Mucosa of rectum (tissue), 2 donors: ENCODE measurements around the gene ESPN.
A peak's percentile ranks its signal among the peaks of the same experiment; 100 is the strongest.

Experiments
- H3K27ac ChIP-seq, 2 donors: one replicate each; pipeline ENCODE4 v1.7.0; 2013; ENCODE audit warnings: inconsistent platforms in 2 of 2, low read depth in 2 of 2, low read length in 2 of 2
- H3K27me3 ChIP-seq, 2 donors: one replicate each; pipeline ENCODE4 v1.7.0; 2013; ENCODE audit warnings: low read length in 2 of 2; ENCODE audit not compliant: control insufficient read depth in 2 of 2, insufficient read depth in 2 of 2
- H3K36me3 ChIP-seq, 2 donors: one replicate each; pipeline ENCODE4 v1.7.0; 2013; ENCODE audit warnings: low read length in 2 of 2; ENCODE audit not compliant: control insufficient read depth in 2 of 2, insufficient read depth in 2 of 2
- H3K4me1 ChIP-seq, 2 donors: one replicate each; pipeline ENCODE4 v1.7.0; 2013; ENCODE audit warnings: low read length in 2 of 2, mild to moderate bottlenecking in 1 of 2; ENCODE audit not compliant: control insufficient read depth in 2 of 2, insufficient read depth in 2 of 2
- H3K4me3 ChIP-seq, 2 donors: one replicate each; pipeline ENCODE4 v1.7.0; 2013; ENCODE audit warnings: low read length in 2 of 2
- H3K9ac ChIP-seq, 2 donors: one replicate each; pipeline ENCODE4 v1.7.0; 2013; ENCODE audit warnings: low read length in 2 of 2, low read depth in 1 of 2, mild to moderate bottlenecking in 1 of 2
- H3K9me3 ChIP-seq, 2 donors: one replicate each; pipeline ENCODE4 v1.7.0; 2013; ENCODE audit warnings: low read length in 2 of 2; ENCODE audit not compliant: control insufficient read depth in 2 of 2
- donor health status: healthy.
- donor health status: Normal muscosa, but diverticular disease.

ESPN gene

GRCh38 chr1:6471970-6472368, 47.4 kb downstream of the ESPN start:
- Histone ChIP-seq H3K36me3 (peaks cover 9 to 11% of the 10 kb centered on the region in 2 donors), H3K27ac (peak overlapping the region; percentile 99 to 100), H3K4me1 (peaks cover 34 to 43% of the 10 kb centered on the region in 2 donors), H3K4me3 (peak overlapping the region; percentile 57 to 62), H3K9ac (peak overlapping the region; percentile 70 to 89), H3K27me3 (no peaks in the 10 kb centered on the region), H3K9me3 (no peaks in the 10 kb centered on the region)

- peaks cover 9 to 11% of the 10 kb centered on the region in 2 donors for H3K36me3 ChIP-seq
- no peaks in the 10 kb centered on the region for H3K27me3 ChIP-seq
- peak overlapping the region; percentile 99 to 100 for H3K27ac ChIP-seq
- H3K4me3 ChIP-seq: peak overlapping the region; percentile 57 to 62
- peak overlapping the region; percentile 41 to 89 for H3K9ac ChIP-seq
- H3K4me1 ChIP-seq: peaks cover 36 to 46% of the 10 kb centered on the region in 2 donors
- H3K9me3 ChIP-seq: no peaks in the 10 kb centered on the region
These were observed 47.8 kb downstream of the ESPN start for GRCh38 chr1:6472391-6472790.

- H3K27me3 ChIP-seq: no peaks in the 10 kb centered on the region
- H3K4me1 ChIP-seq: peaks cover 36 to 46% of the 10 kb centered on the region in 2 donors
- no peak overlapping the region for H3K4me3 ChIP-seq
- H3K9me3 ChIP-seq: no peaks in the 10 kb centered on the region
- peak overlapping the region in 1 of 2 donors; percentile 89 for H3K9ac ChIP-seq
- peak overlapping the region; percentile 99 to 100 for H3K27ac ChIP-seq
- peaks cover 9 to 11% of the 10 kb centered on the region in 2 donors for H3K36me3 ChIP-seq
These were observed 48.6 kb downstream of the ESPN start for GRCh38 chr1:6473156-6473555.

- Histone ChIP-seq H3K36me3 (peaks cover 4 to 5% of the 10 kb centered on the region in 2 donors), H3K27me3 (no peaks in the 10 kb centered on the region), H3K4me3 (peak overlapping the region in 1 of 2 donors; percentile 52), H3K4me1 (peaks cover 36 to 46% of the 10 kb centered on the region in 2 donors), H3K27ac (peak overlapping the region; percentile 48 to 58), H3K9me3 (no peaks in the 10 kb centered on the region), H3K9ac (peak overlapping the region in 1 of 2 donors; percentile 60)
These were observed 49.6 kb downstream of the ESPN start for GRCh38 chr1:6473974-6474814.

- Histone ChIP-seq H3K9ac (peak overlapping the region in 1 of 2 donors; percentile 43), H3K27me3 (no peaks in the 10 kb centered on the region), H3K36me3 (peaks cover 0 to 2% of the 10 kb centered on the region in 2 donors), H3K27ac (no peak overlapping the region), H3K4me3 (no peak overlapping the region), H3K4me1 (peaks cover 36 to 46% of the 10 kb centered on the region in 2 donors), H3K9me3 (no peaks in the 10 kb centered on the region)
These were observed 50.3 kb downstream of the ESPN start for GRCh38 chr1:6474815-6475282.

- Histone ChIP-seq H3K27me3 (no peaks in the 10 kb centered on the region), H3K36me3 (no peaks in the 10 kb centered on the region)
These were observed 51.0 kb downstream of the ESPN start for GRCh38 chr1:6475381-6476133.

GRCh38 chr1:6476483-6476882, 51.9 kb downstream of the ESPN start:
- Histone ChIP-seq H3K27me3 (no peaks in the 10 kb centered on the region), H3K27ac (peak overlapping the region; percentile 71 to 75), H3K9ac (peak overlapping the region; percentile 32 to 66), H3K4me1 (peaks cover 36 to 43% of the 10 kb centered on the region in 2 donors), H3K9me3 (no peaks in the 10 kb centered on the region), H3K36me3 (no peaks in the 10 kb centered on the region), H3K4me3 (no peak overlapping the region)

More at GRCh38 chr1:6475381-6476133, 51.0 kb downstream of the ESPN start:
- H3K4me1 ChIP-seq: peaks cover 36 to 46% of the 10 kb centered on the region in 2 donors
- peak overlapping the region in 1 of 2 donors; percentile 66 for H3K9ac ChIP-seq
- H3K27ac ChIP-seq: peak overlapping the region; percentile 61 to 67
- H3K9me3 ChIP-seq: no peaks in the 10 kb centered on the region
- H3K4me3 ChIP-seq: peak overlapping the region; percentile 13 to 52

GRCh38 chr1:6477039-6477820, 52.7 kb downstream of the ESPN start:
- H3K36me3 ChIP-seq: no peaks in the 10 kb centered on the region

GRCh38 chr1:6481820-6482219, 57.2 kb downstream of the ESPN start:
- Histone ChIP-seq H3K4me3 (no peak overlapping the region), H3K27ac (no peak overlapping the region), H3K9me3 (no peaks in the 10 kb centered on the region), H3K36me3 (no peaks in the 10 kb centered on the region), H3K9ac (no peak overlapping the region), H3K27me3 (peaks cover 5 to 7% of the 10 kb centered on the region in 2 donors), H3K4me1 (peaks cover 13 to 28% of the 10 kb centered on the region in 2 donors)

More at GRCh38 chr1:6477039-6477820, 52.7 kb downstream of the ESPN start:
- peak overlapping the region; percentile 32 to 47 for H3K9ac ChIP-seq
- H3K4me3 ChIP-seq: no peak overlapping the region
- H3K4me1 ChIP-seq: peaks cover 31 to 41% of the 10 kb centered on the region in 2 donors
- H3K9me3 ChIP-seq: no peaks in the 10 kb centered on the region
- H3K27me3 ChIP-seq: no peaks in the 10 kb centered on the region
- peak overlapping the region; percentile 71 to 75 for H3K27ac ChIP-seq
